NCI-H1436 treated with DMSO at 0.1 percent for 48 hours (cell line): ENCODE data around the gene KRTAP5-1.

Experiments
- DNase-seq: peaks from one replicate; lab custom pipeline; 2025; lab: John Stamatoyannopoulos, UW

The KRTAP5-1 gene

GRCh38 chr11:1544536-1544935 is 40.5 kb downstream of the KRTAP5-1 start:
- DNase-seq = no peak

- no peak for DNase-seq
Observed at GRCh38 chr11:1543606-1544263, 41.3 kb downstream of the KRTAP5-1 start.

- no peak for DNase-seq
Observed at GRCh38 chr11:1542267-1542666, 42.8 kb downstream of the KRTAP5-1 start.

GRCh38 chr11:1541474-1542204 is 43.4 kb downstream of the KRTAP5-1 start:
- no peak for DNase-seq

- no peak for DNase-seq
Observed at GRCh38 chr11:1540074-1540473, 45.0 kb downstream of the KRTAP5-1 start.

- DNase-seq = no peak
Observed at GRCh38 chr11:1538153-1538552, 46.9 kb downstream of the KRTAP5-1 start.

- DNase-seq = no peak
Observed at GRCh38 chr11:1536065-1536843, 48.8 kb downstream of the KRTAP5-1 start.

- DNase-seq = no peak
Observed at GRCh38 chr11:1534682-1535081, 50.4 kb downstream of the KRTAP5-1 start.
